ENCODE results near the gene ARMC2. TPM values are rescaled to one million over a fixed set of nuclear protein-coding genes. Genes with fewer than 3 reads are reported as not detected.
"Not testable (repeated sequence)": the region's sequence is repeated elsewhere in the genome, so short reads cannot be mapped to it uniquely, and the experiment has no call there.

ARMC2 gene
- polyA plus RNA-seq, 1 of the 3 experiments (the other 2 are of a cell fraction), result 2.4 TPM

GRCh38 chr6:108888745-108889144 is 40.5 kb downstream of the ARMC2 start (continued):
- TF ChIP-seq ZBTB33 (IDR thresholded peaks at IDR 0.05; ENCODE audit: borderline replicate concordance, low read depth) (no peak), NFIC (IDR thresholded peaks at IDR 0.05; ENCODE audit: borderline replicate concordance) (no peak)

- POLR2A ChIA-PET; H3K9ac ChIP-seq; H3K27me3 ChIP-seq (ENCODE audit: insufficient read depth); DNase-seq; H3K79me2 ChIP-seq (ENCODE audit: insufficient read depth); H3K9me3 ChIP-seq; H2AFZ ChIP-seq (ENCODE audit: low read depth); H3K4me3 ChIP-seq (ENCODE audit: low read depth in 2 of 2, low read length in 1 of 2); H4K20me1 ChIP-seq (ENCODE audit: insufficient read depth); H3F3A ChIP-seq (replicated peaks; ENCODE audit: insufficient read depth); H3K27ac ChIP-seq (ENCODE audit: low read depth in 2 of 2, low read length in 1 of 2); H3K36me3 ChIP-seq (replicated peaks in 1 of 2; ENCODE audit: control insufficient read depth in 1 of 2, insufficient read depth in 2 of 2, low read length in 1 of 2); H3K4me1 ChIP-seq (ENCODE audit: control insufficient read depth in 1 of 2, insufficient read depth in 2 of 2, low read depth in 1 of 2, low read length in 1 of 2); H3K4me2 ChIP-seq; H3K9me2 ChIP-seq: not testable (repeated sequence)
- 89% methylated on average over 5 of the region's 5 CpGs for WGBS (ENCODE audit: low lambda C conversion rate)
- CTCF ChIA-PET, result interaction anchor here (0.9 to 1.8 kb wide), 3 partner anchors 9 to 349 kb away, joined by 3 to 5 read pairs (median 3); no protein-coding TSS in a partner anchor
These were observed 42.7 kb downstream of the ARMC2 start for GRCh38 chr6:108890898-108891297.

- Histone ChIP-seq H3K4me3 (ENCODE audit: low read depth in 2 of 2, low read length in 1 of 2) (no peak overlapping the region), H3K79me2 (ENCODE audit: insufficient read depth) (no peaks in the 10 kb centered on the region), H3K27ac (ENCODE audit: low read depth in 2 of 2, low read length in 1 of 2) (peak overlapping the region; percentile 56 to 76; a peak in 3 of 4 replicates), H3K27me3 (ENCODE audit: insufficient read depth) (no peaks in the 10 kb centered on the region), H3K9me2 (no peaks in the 10 kb centered on the region), H2AFZ (ENCODE audit: low read depth) (0 out of 2 replicates have a peak overlapping the region, but pooled peaks have one; percentile 66), H3K9me3 (no peaks in the 10 kb centered on the region), H3K4me1 (ENCODE audit: control insufficient read depth in 1 of 2, insufficient read depth in 2 of 2, low read depth in 1 of 2, low read length in 1 of 2) (peaks cover 16 to 22% of the 10 kb centered on the region in 2 experiments), H3K9ac (no peak overlapping the region), H4K20me1 (ENCODE audit: insufficient read depth) (no peaks in the 10 kb centered on the region), H3K4me2 (peak overlapping the region; percentile 0; the same call in 1 of the 2 replicates), H3K36me3 (replicated peaks in 1 of 2; ENCODE audit: control insufficient read depth in 1 of 2, insufficient read depth in 2 of 2, low read length in 1 of 2) (no peaks in the 10 kb centered on the region), H3F3A (replicated peaks; ENCODE audit: insufficient read depth) (peaks cover 13% of the 10 kb centered on the region)
- 96% methylated on average over 1 of the region's 1 CpG for WGBS (ENCODE audit: low lambda C conversion rate)
- ChIA-PET CTCF (interaction anchor here (1.1 to 3.7 kb wide), 2 partner anchors 57 to 353 kb away, joined by 3 to 80 read pairs; no protein-coding TSS in a partner anchor), POLR2A (no interaction called here)
- no peak for TF ChIP-seq CHD2 (IDR thresholded peaks at IDR 0.05; ENCODE audit: low read length, partially characterized antibody)
- no peak for TF ChIP-seq MEF2A (IDR thresholded peaks at IDR 0.05; ENCODE audit: borderline replicate concordance, low read depth)
- TF ChIP-seq RCOR1 (IDR thresholded peaks at IDR 0.05; ENCODE audit: low read length), result no peak
- no peak for TF ChIP-seq FOSL2 (IDR thresholded peaks at IDR 0.05; ENCODE audit: borderline replicate concordance, low read depth)
- TF ChIP-seq PBX3 (IDR thresholded peaks at IDR 0.05), result no peak
- no peak for TF ChIP-seq YY1 (IDR thresholded peaks at IDR 0.05; ENCODE audit: low read depth)
- no peak for TF ChIP-seq POLR2AphosphoS5 (IDR thresholded peaks at IDR 0.05; ENCODE audit: low read depth, low read length)
- no peak for TF ChIP-seq GATA2 (CRISPR knock-in tag; IDR thresholded peaks at IDR 0.05)
- no peak for TF ChIP-seq JUND (IDR thresholded peaks at IDR 0.05)
- no peak for TF ChIP-seq RFX5 (IDR thresholded peaks at IDR 0.05; ENCODE audit: low read length)
- TF ChIP-seq CTCF (IDR thresholded peaks at IDR 0.05), result no peak
- TF ChIP-seq TAF1 (IDR thresholded peaks at IDR 0.05; ENCODE audit: borderline replicate concordance, low read depth, low read length), result no peak
- TF ChIP-seq MXI1 (IDR thresholded peaks at IDR 0.05; ENCODE audit: low read depth, low read length), result no peak
- no peak for DNase-seq
These were observed 47.3 kb downstream of the ARMC2 start for GRCh38 chr6:108895571-108895970.
